Lower lobe of right lung (tissue), 2 donors: Measurements from ENCODE around the gene FMNL2. TPM values are rescaled to one million over a fixed set of nuclear protein-coding genes. Genes with fewer than 3 reads are reported as not detected.
A peak's percentile ranks its signal among the peaks of the same experiment; 100 is the strongest.

Experiments used
- ATAC-seq, 2 donors: fragments of 200-7000 bp; cut with Tn5 transposase; one replicate each; pipeline ENCODE4 v1.9.1; 2020 to 2022; ENCODE audit warnings: mild to moderate bottlenecking in 2 of 2, moderate library complexity in 2 of 2
- DNase-seq: peaks from one replicate; pipeline ENCODE4 v3.0.0-alpha.2; 2020
- H3K27ac ChIP-seq: fragments of 200-600 bp; one replicate; pipeline ENCODE4 v1.8.0; 2022
- H3K27me3 ChIP-seq: fragments of 200-600 bp; one replicate; pipeline ENCODE4 v1.8.0; 2022; ENCODE audit warnings: low read depth
- H3K36me3 ChIP-seq: fragments of 200-600 bp; one replicate; pipeline ENCODE4 v1.8.0; 2022; ENCODE audit warnings: mild to moderate bottlenecking
- H3K4me1 ChIP-seq: fragments of 200-600 bp; one replicate; pipeline ENCODE4 v1.8.0; 2022
- H3K4me3 ChIP-seq: fragments of 200-600 bp; one replicate; pipeline ENCODE4 v1.8.0; 2022; ENCODE audit warnings: mild to moderate bottlenecking
- H3K9me3 ChIP-seq: fragments of 200-600 bp; one replicate; pipeline ENCODE4 v1.8.0; 2022
- intact Hi-C: fragments of 100-400 bp; cut with DNase I; formaldehyde crosslinking; loops from one replicate; pipeline ENCODE4 v1.11.0; 2022
- total RNA-seq: library from RNA; stranded (reverse); fragmentation: NEBNext Ultra II Directional; extraction: Animal tissue kit (Norgen Biotek cat#: 25700); gene quantifications from one replicate; pipeline ENCODE4 v1.2.1, GENCODE V29; 2021
- TF ChIP-seq, protein P1 (sequence below): fragments of 200-600 bp; IDR thresholded peaks from one replicate; pipeline ENCODE4 v1.8.0; 2022; ENCODE audit warnings: antibody characterized with exemption, mild to moderate bottlenecking
- donor health status: DM: no; HTN: yes; CAD: no; lungs with severe emphysema.

The FMNL2 gene
- total RNA-seq, 1 donor from 2014 or later: 77.9 TPM

DNA sequence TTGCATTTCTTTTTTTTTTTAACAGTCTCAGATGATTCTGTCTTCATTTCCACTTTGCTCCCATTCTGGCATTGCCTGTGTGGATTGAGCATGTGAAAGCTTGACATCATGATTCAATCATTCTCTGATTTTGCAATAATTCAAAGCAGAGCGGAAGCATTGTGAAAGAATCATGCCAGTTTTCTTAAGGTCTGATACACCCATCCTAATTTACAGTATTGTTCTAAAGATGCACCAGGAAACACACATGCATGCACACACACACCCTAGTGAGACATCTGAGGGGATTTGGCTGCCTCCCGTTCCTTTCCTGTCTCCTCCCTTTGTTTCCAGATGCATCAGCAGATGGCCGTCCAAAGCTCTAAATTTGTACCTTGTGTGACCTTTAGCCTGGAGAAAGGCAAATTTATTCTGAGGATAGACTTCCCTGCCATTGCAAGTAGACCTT, 97.3 kb downstream of the FMNL2 start:
- no peaks in the 10 kb centered on the region for H3K27me3 ChIP-seq
- DNase-seq: no peak

GRCh38 chr2:152432765-152433164, 97.8 kb downstream of the FMNL2 start:
- intact Hi-C loops: no loop called here
- H3K4me1 ChIP-seq: peaks cover 22% of the 10 kb centered on the region
- H3K9me3 ChIP-seq: no peaks in the 10 kb centered on the region
- ATAC-seq (no peak), DNase-seq (no peak)
- TF ChIP-seq, protein P1, sequence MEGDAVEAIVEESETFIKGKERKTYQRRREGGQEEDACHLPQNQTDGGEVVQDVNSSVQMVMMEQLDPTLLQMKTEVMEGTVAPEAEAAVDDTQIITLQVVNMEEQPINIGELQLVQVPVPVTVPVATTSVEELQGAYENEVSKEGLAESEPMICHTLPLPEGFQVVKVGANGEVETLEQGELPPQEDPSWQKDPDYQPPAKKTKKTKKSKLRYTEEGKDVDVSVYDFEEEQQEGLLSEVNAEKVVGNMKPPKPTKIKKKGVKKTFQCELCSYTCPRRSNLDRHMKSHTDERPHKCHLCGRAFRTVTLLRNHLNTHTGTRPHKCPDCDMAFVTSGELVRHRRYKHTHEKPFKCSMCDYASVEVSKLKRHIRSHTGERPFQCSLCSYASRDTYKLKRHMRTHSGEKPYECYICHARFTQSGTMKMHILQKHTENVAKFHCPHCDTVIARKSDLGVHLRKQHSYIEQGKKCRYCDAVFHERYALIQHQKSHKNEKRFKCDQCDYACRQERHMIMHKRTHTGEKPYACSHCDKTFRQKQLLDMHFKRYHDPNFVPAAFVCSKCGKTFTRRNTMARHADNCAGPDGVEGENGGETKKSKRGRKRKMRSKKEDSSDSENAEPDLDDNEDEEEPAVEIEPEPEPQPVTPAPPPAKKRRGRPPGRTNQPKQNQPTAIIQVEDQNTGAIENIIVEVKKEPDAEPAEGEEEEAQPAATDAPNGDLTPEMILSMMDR: no peak
- H3K27me3 ChIP-seq: no peaks in the 10 kb centered on the region
- no peaks in the 10 kb centered on the region for H3K36me3 ChIP-seq
- no peak overlapping the region for H3K4me3 ChIP-seq
- H3K27ac ChIP-seq: peak overlapping the region; percentile 33

More for the DNA sequence above, 97.3 kb downstream of the FMNL2 start:
- Histone ChIP-seq H3K4me3 (no peak overlapping the region), H3K9me3 (no peaks in the 10 kb centered on the region), H3K4me1 (peaks cover 22% of the 10 kb centered on the region), H3K27ac (peak overlapping the region; percentile 33), H3K36me3 (no peaks in the 10 kb centered on the region)
- peak; percentile 78 to 82 for ATAC-seq
- TF ChIP-seq, protein P1: no peak
- intact Hi-C loops: no loop called here

DNA sequence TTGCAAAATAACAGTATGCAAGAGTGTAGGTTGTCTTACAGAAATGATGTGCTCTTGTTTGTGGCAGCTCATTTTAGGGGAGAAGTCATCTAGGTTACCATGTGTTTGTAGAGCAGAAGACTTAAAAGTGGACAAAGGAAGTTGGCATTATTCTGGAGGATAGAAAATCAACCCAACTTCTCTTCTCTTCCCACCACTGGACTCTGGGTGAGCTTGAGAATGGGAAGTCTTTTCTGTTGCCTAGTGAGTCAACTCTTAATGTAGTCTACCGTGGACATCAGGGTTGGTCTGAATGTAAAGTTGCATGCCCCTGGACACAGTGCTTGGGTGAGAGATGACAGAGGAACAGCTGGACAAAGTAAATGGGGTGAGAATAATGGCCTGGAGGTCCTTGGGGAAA, 98.3 kb downstream of the FMNL2 start:
- DNase-seq (no peak), ATAC-seq (peak; percentile 60 to 71)
- Histone ChIP-seq H3K4me3 (no peak overlapping the region), H3K9me3 (no peaks in the 10 kb centered on the region), H3K36me3 (no peaks in the 10 kb centered on the region), H3K4me1 (peaks cover 22% of the 10 kb centered on the region), H3K27me3 (no peaks in the 10 kb centered on the region), H3K27ac (peak overlapping the region; percentile 22)
- TF ChIP-seq, protein P1: no peak
- intact Hi-C loops: no loop called here

GRCh38 chr2:152433791-152434190, 98.8 kb downstream of the FMNL2 start:
- no peak overlapping the region for H3K4me3 ChIP-seq
- intact Hi-C loops: no loop called here
- ATAC-seq (no peak), DNase-seq (no peak)
- H3K27ac ChIP-seq: peak overlapping the region; percentile 22
- H3K27me3 ChIP-seq: no peaks in the 10 kb centered on the region
- TF ChIP-seq, protein P1: no peak
- H3K9me3 ChIP-seq: no peaks in the 10 kb centered on the region
- peaks cover 22% of the 10 kb centered on the region for H3K4me1 ChIP-seq
- no peaks in the 10 kb centered on the region for H3K36me3 ChIP-seq

DNA sequence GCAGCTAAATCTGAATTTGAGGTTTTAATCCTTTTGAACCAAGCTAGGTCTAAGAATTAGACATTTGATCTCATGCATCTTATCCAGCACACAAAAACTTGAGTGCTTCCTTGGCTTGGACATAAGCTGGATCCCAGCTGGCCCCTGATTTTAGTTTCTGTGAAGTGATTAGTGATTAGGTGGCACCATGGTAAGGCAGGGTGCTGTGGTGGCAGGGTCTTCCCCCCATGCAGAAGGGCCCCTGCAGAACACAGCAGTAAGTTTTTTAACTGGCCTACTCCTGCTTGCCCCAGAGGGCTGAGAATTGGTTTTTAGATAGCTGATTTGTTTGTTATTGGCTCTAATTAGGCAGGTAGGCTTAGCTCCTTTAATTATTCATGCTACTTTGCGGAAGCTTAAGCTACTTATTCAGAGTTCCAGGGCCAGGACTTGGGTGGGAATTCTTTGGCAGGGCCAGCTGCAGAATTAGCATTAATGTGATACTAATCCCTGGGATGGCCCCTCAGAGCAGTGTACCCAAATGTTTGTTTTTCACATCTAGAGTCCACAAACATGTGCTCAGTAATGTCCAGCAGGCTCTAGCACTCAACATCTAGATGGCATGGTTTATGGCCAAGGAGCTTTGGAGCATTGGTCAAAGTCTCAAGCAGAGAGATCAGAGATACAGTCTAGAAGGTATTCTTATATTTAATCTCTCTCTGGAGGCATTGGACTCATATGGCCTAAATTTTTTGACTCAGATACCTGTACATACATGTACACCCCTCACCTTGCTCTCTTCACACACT, 99.6 kb downstream of the FMNL2 start:
- Histone ChIP-seq H3K36me3 (no peaks in the 10 kb centered on the region), H3K27ac (no peak overlapping the region), H3K4me1 (peaks cover 22% of the 10 kb centered on the region), H3K4me3 (no peak overlapping the region), H3K27me3 (no peaks in the 10 kb centered on the region), H3K9me3 (no peaks in the 10 kb centered on the region)
- TF ChIP-seq, protein P1: no peak
- intact Hi-C loops: no loop called here
- ATAC-seq (no peak), DNase-seq (no peak)
